Ecto neural progenitor cell (in vitro differentiated cells): ENCODE data around the gene CACNA1I.

Experiments used
- DNase-seq: peaks from one replicate; pipeline ENCODE4 v3.0.0-alpha.2; 2018; ENCODE audit warnings: low spot score

Gene CACNA1I

GRCh38 chr22:39669432-39669831 lies 98.9 kb downstream of the CACNA1I start:
- DNase-seq, result no peak

- no peak for DNase-seq
Observed at GRCh38 chr22:39671936-39672335, 101.4 kb downstream of the CACNA1I start.

- no peak for DNase-seq
Observed at GRCh38 chr22:39674536-39674935, 104.0 kb downstream of the CACNA1I start.

GRCh38 chr22:39675947-39676346 lies 105.4 kb downstream of the CACNA1I start:
- DNase-seq, result no peak

- DNase-seq, result no peak
Observed at GRCh38 chr22:39677967-39678366, 107.4 kb downstream of the CACNA1I start.

GRCh38 chr22:39678862-39679490 lies 108.4 kb downstream of the CACNA1I start:
- DNase-seq, result no peak

- DNase-seq, result no peak
Observed at GRCh38 chr22:39679652-39680051, 109.1 kb downstream of the CACNA1I start.

- no peak for DNase-seq
Observed at GRCh38 chr22:39680486-39680885, 109.9 kb downstream of the CACNA1I start.

GRCh38 chr22:39681038-39681861 lies 110.7 kb downstream of the CACNA1I start:
- no peak for DNase-seq

GRCh38 chr22:39682994-39683393 lies 112.4 kb downstream of the CACNA1I start:
- DNase-seq, result no peak

GRCh38 chr22:39683639-39684038 lies 113.1 kb downstream of the CACNA1I start:
- no peak for DNase-seq

- DNase-seq, result no peak
Observed at GRCh38 chr22:39684702-39685281, 114.2 kb downstream of the CACNA1I start.

GRCh38 chr22:39685336-39686177 lies 115.0 kb downstream of the CACNA1I start:
- no peak for DNase-seq

- DNase-seq, result no peak
Observed at GRCh38 chr22:39686178-39686620, 115.6 kb downstream of the CACNA1I start.

- no peak for DNase-seq
Observed at GRCh38 chr22:39686776-39687525, 116.4 kb downstream of the CACNA1I start.

GRCh38 chr22:39688186-39688785 lies 117.7 kb downstream of the CACNA1I start:
- no peak for DNase-seq

- no peak for DNase-seq
Observed at GRCh38 chr22:39689421-39689820, 118.9 kb downstream of the CACNA1I start.

GRCh38 chr22:39690881-39691605 lies 120.5 kb downstream of the CACNA1I start:
- DNase-seq, result peak; percentile 87

- no peak for DNase-seq
Observed at GRCh38 chr22:39693943-39694500, 123.5 kb downstream of the CACNA1I start.
